Keratinocyte (primary cell): Measurements from ENCODE around the gene CBX7. TPM values are rescaled to one million over a fixed set of nuclear protein-coding genes. Genes with fewer than 3 reads are reported as not detected.

Experiments
- DNase-seq: peaks from one replicate; pipeline ENCODE4 v3.0.0-alpha.2; 2011; ENCODE audit warnings: low read depth, missing footprints, low spot score
- FAIRE-seq: peaks from 2 replicates; lab custom pipeline; 2011; peaks lifted over from hg19 to GRCh38; lab: Jason Lieb, UNC
- H2AFZ ChIP-seq: 2 replicates; pipeline ENCODE4 v1.6.0; 2012; ENCODE audit warnings: low read length, control low read depth, inconsistent platforms; ENCODE audit not compliant: control insufficient read depth
- H3K27ac ChIP-seq: 2 replicates; pipeline ENCODE4 v1.5.1; 2011; ENCODE audit warnings: low read length; ENCODE audit not compliant: control insufficient read depth, insufficient read depth
- H3K27me3 ChIP-seq: 3 replicates; pipeline ENCODE4 v1.6.0; 2011; ENCODE audit warnings: low read length; ENCODE audit not compliant: control insufficient read depth, insufficient read depth; ENCODE audit errors: extremely low read depth
- H3K36me3 ChIP-seq, 2 experiments: 2 replicates in 1 of 2; 3 replicates in 1 of 2; pipeline ENCODE4 v1.5.1; 2011; ENCODE audit warnings: low read length in 2 of 2, mild to moderate bottlenecking in 1 of 2; ENCODE audit not compliant: control insufficient read depth in 2 of 2, insufficient read depth in 2 of 2; ENCODE audit errors: extremely low read depth in 1 of 2
- H3K4me1 ChIP-seq: 3 replicates; pipeline ENCODE4 v1.5.1; 2011; ENCODE audit warnings: low read length; ENCODE audit not compliant: control insufficient read depth, insufficient read depth; ENCODE audit errors: extremely low read depth
- H3K4me2 ChIP-seq: 3 replicates; pipeline ENCODE4 v1.6.0; 2011; ENCODE audit warnings: low read depth, low read length; ENCODE audit not compliant: control insufficient read depth, insufficient read depth; ENCODE audit errors: extremely low read depth
- H3K4me3 ChIP-seq, 3 experiments: fragments of 200-600 bp in 1 of 3; sonication (generic) in 1 of 3; 2 replicates in 2 of 3; 3 replicates in 1 of 3; pipeline ENCODE4 v1.5.1; 2011 to 2016; ENCODE audit warnings: low read length in 3 of 3, mild to moderate bottlenecking in 3 of 3, control low read depth in 2 of 3, inconsistent platforms in 1 of 3, low read depth in 1 of 3, mixed read lengths in 1 of 3, mixed run types in 1 of 3, moderate library complexity in 1 of 3; ENCODE audit not compliant: control insufficient read depth in 2 of 3, insufficient read depth in 2 of 3; ENCODE audit errors: extremely low read depth in 1 of 3
- H3K79me2 ChIP-seq: 2 replicates; pipeline ENCODE4 v1.6.0; 2012; ENCODE audit warnings: low read length; ENCODE audit not compliant: control insufficient read depth, insufficient read depth
- H3K9ac ChIP-seq: 3 replicates; pipeline ENCODE4 v1.6.0; 2011; ENCODE audit warnings: low read length; ENCODE audit not compliant: control insufficient read depth, insufficient read depth; ENCODE audit errors: extremely low read depth
- H3K9me1 ChIP-seq: 3 replicates; pipeline ENCODE4 v1.6.0; 2011; ENCODE audit warnings: low read length; ENCODE audit not compliant: control insufficient read depth, insufficient read depth; ENCODE audit errors: extremely low read depth
- H3K9me3 ChIP-seq: 2 replicates; pipeline ENCODE4 v1.5.1; 2012; ENCODE audit warnings: low read depth, low read length; ENCODE audit not compliant: control insufficient read depth
- H4K20me1 ChIP-seq: 3 replicates; pipeline ENCODE4 v1.6.0; 2011; ENCODE audit warnings: low read length; ENCODE audit not compliant: control insufficient read depth, insufficient read depth; ENCODE audit errors: extremely low read depth
- CTCF ChIP-seq, 3 experiments: IDR thresholded peaks in 1 of 3; conservative IDR thresholded peaks in 1 of 3; optimal IDR thresholded peaks in 1 of 3; 2 replicates in 2 of 3; 3 replicates in 1 of 3; pipeline versions ENCODE3 to v1.5.1; 2011; ENCODE audit warnings: low read length in 3 of 3, mild to moderate bottlenecking in 3 of 3, moderate library complexity in 2 of 3, control low read depth in 1 of 3, inconsistent platforms in 1 of 3; ENCODE audit not compliant: insufficient read depth in 2 of 3; ENCODE audit errors: extremely low read depth in 1 of 3
- EZH2 ChIP-seq: IDR thresholded peaks from one replicate; pipeline ENCODE4 v1.6.1; 2012; ENCODE audit warnings: inconsistent platforms, mild to moderate bottlenecking, low read length, moderate library complexity
- dilution Hi-C: fragments of 300-500 bp; cut with MboI; formaldehyde crosslinking; loops from one replicate; pipeline ENCODE4 v1.7.0; 2020; ENCODE audit warnings: low sequenced_read_pairs; ENCODE audit not compliant: extremely low pct_ligation_motif_present
- polyA plus RNA-seq, 5 experiments: library from polyadenylated mRNA; depleted of rRNA in 3 of 5; stranded (reverse) in 3 of 5; stranded (forward) in 1 of 5; unstranded in 1 of 5; fragments of >200 nt; gene quantifications; 1 replicate in 1 of 5; 2 replicates in 3 of 5; 3 replicates in 1 of 5; pipeline versions ENCODE4 v1.2.1 to v1.2.3, GENCODE V29; 2011 to 2012; ENCODE audit warnings: missing spikeins in 2 of 5, low read depth in 1 of 5, low replicate concordance in 1 of 5

CBX7 gene
- polyA plus RNA-seq, 1 donor (not counting 4 experiments of a cell fraction or from before 2014, with no cell fraction given), result 1.3 TPM

GRCh38 chr22:39178206-39179111 lies 26.0 kb upstream of the CBX7 start:
- TF ChIP-seq CTCF (optimal IDR thresholded peaks at IDR 0.05 in 1 of 3, IDR thresholded peaks at IDR 0.05 in 1 of 3, conservative IDR thresholded peaks at IDR 0.05 in 1 of 3; ENCODE audit: extremely low read depth in 1 of 3, insufficient read depth in 2 of 3, low read length in 3 of 3) (no peak), EZH2 (no peak)
- Histone ChIP-seq H3K9me1 (no peaks in the 10 kb centered on the region), H2AFZ (no peak overlapping the region), H3K79me2 (no peaks in the 10 kb centered on the region), H3K9me3 (no peaks in the 10 kb centered on the region), H3K4me1 (peaks cover 30% of the 10 kb centered on the region), H3K27ac (no peak overlapping the region), H3K36me3 (no peaks in the 10 kb centered on the region), H3K9ac (no peak overlapping the region), H3K4me3 (no peak overlapping the region), H3K4me2 (no peak overlapping the region), H4K20me1 (no peaks in the 10 kb centered on the region), H3K27me3 (no peaks in the 10 kb centered on the region)
- FAIRE-seq (no peak), DNase-seq (no peak)
- dilution Hi-C loops, result no loop called here

- DNase-seq, result no peak
- FAIRE-seq, result no peak
- peaks cover 30% of the 10 kb centered on the region for H3K4me1 ChIP-seq
Measured at GRCh38 chr22:39177791-39178190, 25.3 kb upstream of the CBX7 start.

More at GRCh38 chr22:39177791-39178190, 25.3 kb upstream of the CBX7 start:
- H3K4me2 ChIP-seq, result no peak overlapping the region
- no peaks in the 10 kb centered on the region for H3K36me3 ChIP-seq
- H3K27me3 ChIP-seq, result no peaks in the 10 kb centered on the region
- no peak for TF ChIP-seq CTCF (optimal IDR thresholded peaks at IDR 0.05 in 1 of 3, IDR thresholded peaks at IDR 0.05 in 1 of 3, conservative IDR thresholded peaks at IDR 0.05 in 1 of 3; ENCODE audit: extremely low read depth in 1 of 3, insufficient read depth in 2 of 3, low read length in 3 of 3)
- no peak for TF ChIP-seq EZH2
- H2AFZ ChIP-seq, result no peak overlapping the region
- H3K4me3 ChIP-seq, result no peak overlapping the region
- H3K9me1 ChIP-seq, result no peaks in the 10 kb centered on the region
- no peaks in the 10 kb centered on the region for H3K9me3 ChIP-seq
- no peaks in the 10 kb centered on the region for H4K20me1 ChIP-seq
- dilution Hi-C loops, result no loop called here
- no peak overlapping the region for H3K27ac ChIP-seq
- no peaks in the 10 kb centered on the region for H3K79me2 ChIP-seq
- no peak overlapping the region for H3K9ac ChIP-seq
